Ovary (tissue), 3 donors: ENCODE measurements around the gene KIAA1614.

Source experiments
- EP300 ChIP-seq: sonication (generic); formaldehyde crosslinking; IDR thresholded peaks from one replicate; pipeline ENCODE4 v1.6.1; 2017; ENCODE audit warnings: antibody characterized with exemption
- POLR2A ChIP-seq: fragments of 450-650 bp; IDR thresholded peaks from one replicate; pipeline ENCODE4 v1.6.1; 2017; ENCODE audit warnings: antibody characterized with exemption, mild to moderate bottlenecking, moderate library complexity
- TF ChIP-seq, protein P1 (sequence below), 3 donors: fragments of 450-650 bp in 2 of 3; fragments of 200-600 bp in 1 of 3; IDR thresholded peaks; one replicate each; pipeline versions ENCODE4 v1.5.1 to v1.8.0; 2016 to 2022; ENCODE audit warnings: antibody characterized with exemption in 3 of 3, mild to moderate bottlenecking in 1 of 3
- donor health status: DM: no; HTN: no; CAD: no.

DNA sequence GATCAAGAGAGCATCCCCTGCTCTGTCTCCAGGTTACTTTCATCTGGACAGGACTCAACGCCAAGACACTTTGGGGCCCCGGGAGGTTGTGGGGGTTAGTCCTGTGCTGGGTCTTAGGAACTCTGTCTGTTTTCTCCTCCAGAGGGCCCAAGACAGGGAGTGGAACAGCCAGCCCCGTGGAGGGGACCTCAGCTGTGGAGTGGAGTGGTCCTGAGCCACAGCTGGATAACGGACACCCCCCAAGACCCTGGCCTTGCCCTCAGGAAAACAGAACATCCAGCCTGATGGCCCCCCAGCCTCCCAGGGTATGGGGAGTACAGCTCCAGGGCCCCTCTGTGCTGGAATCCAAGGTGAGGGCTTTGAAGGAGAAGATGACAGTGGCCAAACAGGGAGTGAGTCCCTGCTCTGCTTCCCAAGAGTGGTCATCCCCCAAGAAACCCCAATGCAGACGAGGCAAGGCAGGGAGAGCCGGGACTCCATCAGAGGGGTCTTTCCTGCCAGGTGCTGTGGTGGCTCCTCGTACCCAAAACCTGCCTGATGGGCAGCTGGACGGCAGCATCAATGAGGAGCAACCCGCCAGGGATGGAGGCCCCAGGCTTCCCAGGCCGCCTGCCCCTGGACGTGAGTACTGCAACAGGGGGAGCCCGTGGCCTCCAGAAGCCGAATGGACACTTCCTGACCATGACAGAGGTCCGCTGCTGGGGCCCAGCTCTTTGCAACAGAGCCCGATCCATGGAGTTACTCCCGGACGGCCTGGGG is 3.5 kb downstream of the KIAA1614 start:
- TF ChIP-seq, protein P1, sequence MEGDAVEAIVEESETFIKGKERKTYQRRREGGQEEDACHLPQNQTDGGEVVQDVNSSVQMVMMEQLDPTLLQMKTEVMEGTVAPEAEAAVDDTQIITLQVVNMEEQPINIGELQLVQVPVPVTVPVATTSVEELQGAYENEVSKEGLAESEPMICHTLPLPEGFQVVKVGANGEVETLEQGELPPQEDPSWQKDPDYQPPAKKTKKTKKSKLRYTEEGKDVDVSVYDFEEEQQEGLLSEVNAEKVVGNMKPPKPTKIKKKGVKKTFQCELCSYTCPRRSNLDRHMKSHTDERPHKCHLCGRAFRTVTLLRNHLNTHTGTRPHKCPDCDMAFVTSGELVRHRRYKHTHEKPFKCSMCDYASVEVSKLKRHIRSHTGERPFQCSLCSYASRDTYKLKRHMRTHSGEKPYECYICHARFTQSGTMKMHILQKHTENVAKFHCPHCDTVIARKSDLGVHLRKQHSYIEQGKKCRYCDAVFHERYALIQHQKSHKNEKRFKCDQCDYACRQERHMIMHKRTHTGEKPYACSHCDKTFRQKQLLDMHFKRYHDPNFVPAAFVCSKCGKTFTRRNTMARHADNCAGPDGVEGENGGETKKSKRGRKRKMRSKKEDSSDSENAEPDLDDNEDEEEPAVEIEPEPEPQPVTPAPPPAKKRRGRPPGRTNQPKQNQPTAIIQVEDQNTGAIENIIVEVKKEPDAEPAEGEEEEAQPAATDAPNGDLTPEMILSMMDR (IDR thresholded peaks at IDR 0.05), result no peak
- TF ChIP-seq EP300 (no peak), POLR2A (no peak)
